T-cell (primary cell): ENCODE data around the gene KITLG. TPM values are rescaled to one million over a fixed set of nuclear protein-coding genes. Genes with fewer than 3 reads are reported as not detected.

Experiments
- ATAC-seq, 4 experiments: fragments of 200-7000 bp in 3 of 4; fragments of 150-1000 bp in 1 of 4; cut with Tn5 transposase; replicated peaks in 1 of 4; 1 replicate in 3 of 4; 2 replicates in 1 of 4; pipeline ENCODE4 v1.10.0; 2021; ENCODE audit warnings: moderate library complexity in 3 of 4, mild to moderate bottlenecking in 2 of 4, moderate number of reproducible peaks in 1 of 4
- CTCF ChIA-PET, 2 donors: fragments of 300-600 bp; sonication (Branson Sonifier 250); formaldehyde crosslinking; loops; one replicate each; lab custom pipeline; 2022; ENCODE audit warnings: antibody characterized with exemption in 2 of 2; lab: Charles Lee
- POLR2A ChIA-PET, 2 donors: fragments of 300-600 bp; sonication (Branson Sonifier 250); formaldehyde crosslinking; loops; one replicate each; lab custom pipeline; 2022; ENCODE audit warnings: antibody characterized with exemption in 2 of 2; lab: Charles Lee
- DNase-seq, 35 experiments: peaks; one replicate each; pipeline versions ENCODE4 v3.0.0 to v3.0.0-alpha.2; 2013 to 2023
- H3K27ac ChIP-seq: one replicate; pipeline ENCODE4 v1.5.1; 2013; ENCODE audit warnings: low read length
- H3K27me3 ChIP-seq, 2 experiments: replicated peaks in 1 of 2; 1 replicate in 1 of 2; 2 replicates in 1 of 2; pipeline versions ENCODE4 v1.6.1 to v1.7.0; 2013; ENCODE audit warnings: low read length in 1 of 2, mixed read lengths in 1 of 2; ENCODE audit not compliant: control insufficient read depth in 2 of 2, insufficient read depth in 2 of 2; ENCODE audit errors: extremely low read depth in 1 of 2
- H3K36me3 ChIP-seq, 2 donors: 1 replicate in 1 of 2; 2 replicates in 1 of 2; pipeline versions ENCODE4 v1.6.1 to v1.7.0; 2013; ENCODE audit warnings: low read length in 1 of 2; ENCODE audit not compliant: control insufficient read depth in 2 of 2, insufficient read depth in 1 of 2; ENCODE audit errors: extremely low read depth in 1 of 2
- H3K4me1 ChIP-seq, 2 experiments: 1 replicate in 1 of 2; 2 replicates in 1 of 2; pipeline versions ENCODE4 v1.6.1 to v1.7.0; 2013; ENCODE audit warnings: low read length in 2 of 2, mixed read lengths in 1 of 2; ENCODE audit not compliant: insufficient read depth in 2 of 2, control insufficient read depth in 1 of 2; ENCODE audit errors: extremely low read depth in 1 of 2
- H3K4me3 ChIP-seq, 2 donors: 1 replicate in 1 of 2; 2 replicates in 1 of 2; pipeline versions ENCODE4 v1.5.1 to v1.7.0; 2013; ENCODE audit warnings: mild to moderate bottlenecking in 2 of 2, low read length in 1 of 2, moderate library complexity in 1 of 2; ENCODE audit not compliant: control insufficient read depth in 1 of 2; ENCODE audit errors: extremely low read depth in 1 of 2
- H3K9me3 ChIP-seq: 2 replicates; pipeline ENCODE4 v1.7.0; 2013
- H3K27ac Mint-ChIP-seq, 2 donors: one replicate each; pipeline ENCODE4 v1.8.0; 2020 to 2021; ENCODE audit warnings: mild to moderate bottlenecking in 2 of 2, mixed read lengths in 2 of 2
- H3K27me3 Mint-ChIP-seq, 2 donors: one replicate each; pipeline ENCODE4 v1.8.0; 2021 to 2022; ENCODE audit warnings: mixed read lengths in 2 of 2
- H3K36me3 Mint-ChIP-seq: one replicate; pipeline ENCODE4 v1.8.0; 2021; ENCODE audit warnings: mixed read lengths
- H3K4me1 Mint-ChIP-seq, 3 donors: one replicate each; pipeline ENCODE4 v1.8.0; 2020 to 2022; ENCODE audit warnings: mixed read lengths in 3 of 3, mild to moderate bottlenecking in 1 of 3
- H3K4me3 Mint-ChIP-seq, 3 donors: one replicate each; pipeline ENCODE4 v1.8.0; 2020 to 2022; ENCODE audit warnings: mild to moderate bottlenecking in 3 of 3, mixed read lengths in 3 of 3, moderate library complexity in 3 of 3
- H3K9me3 Mint-ChIP-seq, 3 donors: one replicate each; pipeline ENCODE4 v1.8.0; 2020 to 2022; ENCODE audit warnings: mixed read lengths in 3 of 3
- WGBS: methylation state at CpG from one replicate; pipeline ENCODE4 v1.1.5; 2013; ENCODE audit warnings: missing lambda C conversion rate; ENCODE audit not compliant: insufficient coverage; 5-methylcytosine and 5-hydroxymethylcytosine counted together
- total RNA-seq, 35 experiments: library from RNA in 6 of 35; stranded (reverse) in 6 of 35; fragments of 120-200 nt in 1 of 35; gene quantifications; one replicate each; pipeline versions ENCODE4 v1.2.1 to v1.2.4 and lab custom pipeline; 2013 to 2026

KITLG gene
- total RNA-seq, 5 donors from 2014 or later (not counting 1 experiment from before 2014, with no cell fraction given), result 0.16 to 0.66 (median 0.29) TPM; not detected in 2

DNA sequence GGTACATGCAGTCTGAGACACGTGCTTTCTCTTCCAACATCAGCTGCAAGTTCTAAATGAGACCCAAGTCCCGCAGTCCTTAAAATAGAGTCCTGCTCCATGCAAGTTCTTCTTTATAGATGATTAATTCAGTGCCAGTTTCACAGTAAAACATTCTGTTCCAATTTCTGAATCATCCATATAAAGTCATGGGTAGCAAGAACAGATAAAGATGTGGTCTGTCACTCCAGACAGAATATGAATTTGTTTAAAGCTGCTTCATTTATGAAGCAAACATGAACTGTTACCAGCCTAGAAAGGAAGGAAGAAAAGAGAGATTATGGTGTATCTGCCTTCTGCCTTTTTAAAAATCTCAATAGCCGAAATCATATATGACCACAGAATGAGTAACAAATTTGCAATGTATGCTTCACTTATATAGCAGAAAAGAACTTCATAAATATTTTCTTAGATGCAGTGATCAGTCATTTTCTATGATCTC lies 83.3 kb downstream of the KITLG start:
- H3K27me3 ChIP-seq, result no peaks in the 10 kb centered on the region
- CTCF ChIA-PET, result no interaction called here
- no peaks in the 10 kb centered on the region for H3K36me3 ChIP-seq
- 33% methylated on average over 1 of the region's 3 CpGs for WGBS
- H3K9me3 ChIP-seq, result no peaks in the 10 kb centered on the region
- H3K4me1 ChIP-seq, result no peaks in the 10 kb centered on the region
- no peak overlapping the region for H3K4me3 Mint-ChIP-seq
- H3K27ac Mint-ChIP-seq, result no peak overlapping the region
- no peak overlapping the region for H3K27ac ChIP-seq
- H3K27me3 Mint-ChIP-seq, result no peaks in the 10 kb centered on the region
- no peak for ATAC-seq
- H3K36me3 Mint-ChIP-seq, result no peaks in the 10 kb centered on the region
- no peaks in the 10 kb centered on the region for H3K4me1 Mint-ChIP-seq
- POLR2A ChIA-PET, result no interaction called here
- no peak overlapping the region for H3K4me3 ChIP-seq
- DNase-seq, result no peak
- H3K9me3 Mint-ChIP-seq, result peaks cover 0 to 13% (median 12%) of the 10 kb centered on the region in 3 donors

DNA sequence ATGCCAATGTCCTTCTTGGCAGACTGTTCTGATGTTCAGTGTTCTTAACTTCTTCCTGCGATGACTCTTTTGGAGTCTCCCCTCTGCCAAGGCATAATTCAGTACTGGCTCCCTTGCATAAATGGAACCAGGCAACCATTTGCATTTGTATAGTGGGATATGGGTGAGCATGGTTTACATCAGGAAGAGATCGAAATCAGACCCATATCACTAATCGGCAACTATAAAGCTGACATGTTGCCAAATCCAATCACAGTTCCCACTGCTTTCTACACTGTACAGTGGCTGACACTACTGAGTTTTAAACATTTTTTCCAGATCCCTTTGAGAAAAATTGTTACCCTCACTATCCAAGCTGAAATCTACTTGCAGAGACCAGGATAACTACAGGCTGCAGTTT lies 83.8 kb downstream of the KITLG start:
- Histone ChIP-seq H3K9me3 (no peaks in the 10 kb centered on the region), H3K36me3 (no peaks in the 10 kb centered on the region), H3K27me3 (no peaks in the 10 kb centered on the region), H3K4me3 (no peak overlapping the region), H3K4me1 (no peaks in the 10 kb centered on the region), H3K27ac (no peak overlapping the region)
- H3K27ac Mint-ChIP-seq, result no peak overlapping the region
- H3K27me3 Mint-ChIP-seq, result no peaks in the 10 kb centered on the region
- POLR2A ChIA-PET, result no interaction called here
- 100% methylated on average over 1 of the region's 3 CpGs for WGBS
- H3K36me3 Mint-ChIP-seq, result no peaks in the 10 kb centered on the region
- ATAC-seq (no peak), DNase-seq (no peak)
- H3K9me3 Mint-ChIP-seq, result peaks cover 0 to 13% (median 12%) of the 10 kb centered on the region in 3 donors
- CTCF ChIA-PET, result no interaction called here
- no peaks in the 10 kb centered on the region for H3K4me1 Mint-ChIP-seq
- no peak overlapping the region for H3K4me3 Mint-ChIP-seq

DNA sequence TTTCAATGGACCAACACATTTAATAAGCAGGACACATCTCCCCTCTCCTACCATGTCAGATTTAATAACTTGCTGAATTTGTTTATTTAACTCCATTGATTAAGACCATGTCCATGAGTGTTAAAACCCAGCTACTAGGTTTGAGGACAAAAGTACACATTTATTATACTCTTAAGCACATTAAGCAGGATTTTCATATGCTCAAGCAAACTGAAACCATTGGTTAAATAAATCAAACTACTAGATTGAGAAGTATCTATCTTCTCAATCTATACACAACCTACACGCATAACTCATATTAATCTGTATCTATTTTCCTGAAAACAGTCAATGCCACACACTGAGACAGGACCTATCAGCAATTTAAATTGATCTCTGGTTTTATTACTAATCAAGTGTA lies 85.2 kb downstream of the KITLG start:
- POLR2A ChIA-PET, result no interaction called here
- H3K27me3 ChIP-seq, result no peaks in the 10 kb centered on the region
- Mint-ChIP-seq H3K4me3 (no peak overlapping the region), H3K9me3 (peaks cover 0 to 10% (median 8%) of the 10 kb centered on the region in 3 donors), H3K36me3 (no peaks in the 10 kb centered on the region), H3K4me1 (no peaks in the 10 kb centered on the region), H3K27ac (no peak overlapping the region), H3K27me3 (no peaks in the 10 kb centered on the region)
- H3K36me3 ChIP-seq, result no peaks in the 10 kb centered on the region
- no peak overlapping the region for H3K27ac ChIP-seq
- no peak for DNase-seq
- no peaks in the 10 kb centered on the region for H3K4me1 ChIP-seq
- no CpG with 5 or more reads among the region's 1 CpG for WGBS
- no peak for ATAC-seq
- no peaks in the 10 kb centered on the region for H3K9me3 ChIP-seq
- CTCF ChIA-PET, result no interaction called here
- no peak overlapping the region for H3K4me3 ChIP-seq

DNA sequence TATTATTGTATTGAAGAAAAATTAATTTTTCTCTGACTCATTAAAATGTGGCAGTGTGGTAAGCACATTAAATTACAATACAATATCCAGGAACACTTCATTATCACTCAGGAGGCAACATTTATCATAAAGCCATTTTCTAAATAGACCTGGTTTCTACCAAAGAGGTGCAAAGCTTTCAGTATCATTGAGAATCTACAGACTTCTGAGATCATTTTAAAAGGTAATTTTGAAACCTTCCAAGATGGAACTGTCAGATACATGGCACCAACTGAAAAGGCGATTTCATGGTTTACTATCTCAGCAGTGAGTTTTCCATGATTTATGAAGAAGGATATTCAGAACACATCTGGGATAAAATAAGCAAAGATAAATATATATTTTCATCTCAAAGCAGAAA lies 85.8 kb downstream of the KITLG start:
- no peaks in the 10 kb centered on the region for H3K36me3 ChIP-seq
- no peak overlapping the region for H3K27ac Mint-ChIP-seq
- no CpG with 5 or more reads among the region's 1 CpG for WGBS
- H3K27ac ChIP-seq, result no peak overlapping the region
- no peak overlapping the region for H3K4me3 ChIP-seq
- POLR2A ChIA-PET, result no interaction called here
- H3K9me3 Mint-ChIP-seq, result peaks cover 0 to 7% (median 3%) of the 10 kb centered on the region in 3 donors
- no peaks in the 10 kb centered on the region for H3K4me1 Mint-ChIP-seq
- no peaks in the 10 kb centered on the region for H3K4me1 ChIP-seq
- CTCF ChIA-PET, result no interaction called here
- H3K27me3 Mint-ChIP-seq, result no peaks in the 10 kb centered on the region
- no peak for DNase-seq
- H3K9me3 ChIP-seq, result no peaks in the 10 kb centered on the region
- ATAC-seq, result no peak
- no peaks in the 10 kb centered on the region for H3K36me3 Mint-ChIP-seq
- H3K27me3 ChIP-seq, result no peaks in the 10 kb centered on the region
- H3K4me3 Mint-ChIP-seq, result no peak overlapping the region

DNA sequence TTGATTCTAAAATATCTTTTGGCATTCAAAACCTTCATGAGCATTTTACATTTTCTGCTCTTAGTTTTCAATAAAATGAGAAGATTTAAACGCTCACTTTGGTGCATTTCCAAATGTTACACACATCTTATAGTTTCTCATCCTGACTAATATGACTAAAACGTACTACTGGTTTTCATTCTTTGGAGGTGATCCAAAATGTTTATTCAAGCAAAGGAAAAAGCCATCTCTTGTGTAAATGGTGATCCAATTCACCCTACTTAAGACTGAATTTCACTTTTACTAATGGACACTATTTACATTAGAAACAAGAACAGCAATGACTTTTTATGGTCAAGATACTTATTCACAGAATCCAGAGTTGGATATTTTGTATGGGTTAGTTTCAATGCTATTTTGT lies 86.6 kb downstream of the KITLG start:
- no peak overlapping the region for H3K4me3 Mint-ChIP-seq
- ChIA-PET POLR2A (no interaction called here), CTCF (no interaction called here)
- Histone ChIP-seq H3K36me3 (no peaks in the 10 kb centered on the region), H3K27ac (no peak overlapping the region), H3K4me3 (no peak overlapping the region), H3K9me3 (no peaks in the 10 kb centered on the region), H3K27me3 (no peaks in the 10 kb centered on the region), H3K4me1 (no peaks in the 10 kb centered on the region)
- H3K4me1 Mint-ChIP-seq, result no peaks in the 10 kb centered on the region
- H3K27me3 Mint-ChIP-seq, result no peaks in the 10 kb centered on the region
- no peak overlapping the region for H3K27ac Mint-ChIP-seq
- DNase-seq, result no peak
- peaks cover 0 to 3% (median 0%) of the 10 kb centered on the region in 3 donors for H3K9me3 Mint-ChIP-seq
- no peak for ATAC-seq
- H3K36me3 Mint-ChIP-seq, result no peaks in the 10 kb centered on the region
- no CpG with 5 or more reads among the region's 2 CpGs for WGBS

DNA sequence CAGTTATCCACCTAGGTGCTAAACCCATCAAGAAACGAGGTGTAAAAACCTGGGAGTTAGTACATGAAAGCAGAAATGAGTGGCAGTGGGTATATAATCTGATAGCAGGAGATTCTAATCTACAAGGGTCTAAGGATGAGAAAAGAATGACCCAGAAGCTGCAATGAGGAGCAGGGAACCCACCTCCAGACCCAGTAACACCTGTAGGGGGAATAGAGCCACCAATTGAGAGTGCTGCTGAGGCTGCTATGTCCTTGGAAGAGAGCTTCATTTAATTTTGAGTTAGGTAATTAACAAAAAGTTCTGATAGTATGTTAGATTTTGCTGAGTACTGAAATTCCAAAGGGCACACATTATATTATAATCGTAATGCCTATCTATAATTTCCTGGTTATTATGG lies 89.8 kb downstream of the KITLG start:
- no peaks in the 10 kb centered on the region for H3K9me3 ChIP-seq
- no CpG with 5 or more reads among the region's 2 CpGs for WGBS
- no peak overlapping the region for H3K4me3 ChIP-seq
- ChIA-PET CTCF (interaction anchor here in 1 of 2 donors (0.8 kb wide), 1 partner anchor 65 kb away, joined by 11 read pairs; no protein-coding TSS in a partner anchor), POLR2A (no interaction called here)
- H3K27ac Mint-ChIP-seq, result no peak overlapping the region
- no peaks in the 10 kb centered on the region for H3K36me3 Mint-ChIP-seq
- no peaks in the 10 kb centered on the region for H3K27me3 ChIP-seq
- no peaks in the 10 kb centered on the region for H3K4me1 ChIP-seq
- no peak overlapping the region for H3K4me3 Mint-ChIP-seq
- ATAC-seq (no peak), DNase-seq (no peak)
- H3K27me3 Mint-ChIP-seq, result no peaks in the 10 kb centered on the region
- H3K27ac ChIP-seq, result no peak overlapping the region
- H3K36me3 ChIP-seq, result no peaks in the 10 kb centered on the region
- H3K9me3 Mint-ChIP-seq, result no peaks in the 10 kb centered on the region
- no peaks in the 10 kb centered on the region for H3K4me1 Mint-ChIP-seq

DNA sequence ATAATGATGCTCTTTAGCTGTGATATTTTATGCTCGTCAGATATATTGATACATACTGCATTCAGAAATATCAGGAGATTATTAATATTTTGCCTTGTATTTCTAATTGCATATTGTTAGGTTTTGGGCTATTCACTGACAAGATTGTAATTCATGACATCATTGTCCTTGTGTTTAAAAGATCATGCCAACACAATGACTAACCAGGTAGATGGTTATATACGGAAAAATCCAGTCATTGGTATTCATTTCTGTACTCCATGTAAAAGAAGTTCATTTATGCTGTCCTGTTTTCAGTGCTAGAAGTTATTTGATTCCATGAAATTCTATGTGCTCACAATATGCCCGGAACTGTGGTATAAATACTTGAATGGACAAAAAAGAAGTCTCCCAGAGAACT lies 107.5 kb downstream of the KITLG start:
- no peaks in the 10 kb centered on the region for H3K27me3 Mint-ChIP-seq
- Histone ChIP-seq H3K4me3 (no peak overlapping the region), H3K9me3 (no peaks in the 10 kb centered on the region), H3K36me3 (no peaks in the 10 kb centered on the region), H3K27me3 (no peaks in the 10 kb centered on the region), H3K4me1 (no peaks in the 10 kb centered on the region), H3K27ac (no peak overlapping the region)
- no peaks in the 10 kb centered on the region for H3K36me3 Mint-ChIP-seq
- H3K4me1 Mint-ChIP-seq, result no peaks in the 10 kb centered on the region
- no peak overlapping the region for H3K27ac Mint-ChIP-seq
- CTCF ChIA-PET, result no interaction called here
- H3K9me3 Mint-ChIP-seq, result peaks cover 0 to 10% (median 6%) of the 10 kb centered on the region in 3 donors
- no peak for DNase-seq
- ATAC-seq, result no peak
- no peak overlapping the region for H3K4me3 Mint-ChIP-seq
- WGBS, result no CpG with 5 or more reads among the region's 3 CpGs
- POLR2A ChIA-PET, result no interaction called here
